HG02970 (cell line): ENCODE results near the gene ASB15.
"Not testable (repeated sequence)": the region's sequence is repeated elsewhere in the genome, so short reads cannot be mapped to it uniquely, and the experiment has no call there.

Source experiments
- ATAC-seq: cut with Tn5 transposase; IDR thresholded peaks from one replicate; pipeline ENCODE4 v1.9.1; 2021; ENCODE audit warnings: mild to moderate bottlenecking, moderate library complexity, moderate number of reproducible peaks; ENCODE audit not compliant: unreplicated experiment, low FRiP score

The ASB15 gene

GRCh38 chr7:123601530-123601929, at the start of gene ASB15:
Gene ASB15 (plus strand): TSS chr7:123601821. CDS start chr7:123614503, 12,682 bp downstream.
- ATAC-seq: no peak

- ATAC-seq: not testable (repeated sequence)
Observed at GRCh38 chr7:123552134-123552533, 49.5 kb upstream of the ASB15 start.

- no peak for ATAC-seq
Observed at GRCh38 chr7:123552641-123553040, 49.0 kb upstream of the ASB15 start.

GRCh38 chr7:123553159-123553558, 48.5 kb upstream of the ASB15 start:
- ATAC-seq: no peak

GRCh38 chr7:123555484-123555883, 46.1 kb upstream of the ASB15 start:
- no peak for ATAC-seq

GRCh38 chr7:123557016-123557397, 44.6 kb upstream of the ASB15 start:
- ATAC-seq: no peak

- ATAC-seq: peak; percentile 99
Observed at GRCh38 chr7:123557398-123558288, 44.0 kb upstream of the ASB15 start, which contains the start of gene NDUFA5. Gene NDUFA5 (minus strand): TSS chr7:123557818. CDS start chr7:123557795, 23 bp downstream.

GRCh38 chr7:123558289-123558874, 43.2 kb upstream of the ASB15 start:
- ATAC-seq: no peak

GRCh38 chr7:123562121-123562520, 39.5 kb upstream of the ASB15 start:
- no peak for ATAC-seq

GRCh38 chr7:123569352-123570010, 32.1 kb upstream of the ASB15 start:
- ATAC-seq: no peak

GRCh38 chr7:123570390-123571182, 31.0 kb upstream of the ASB15 start:
- no peak for ATAC-seq

- no peak for ATAC-seq
Observed at GRCh38 chr7:123571187-123571586, 30.4 kb upstream of the ASB15 start.

- no peak for ATAC-seq
Observed at GRCh38 chr7:123571684-123572083, 29.9 kb upstream of the ASB15 start.

GRCh38 chr7:123573341-123573740, 28.3 kb upstream of the ASB15 start:
- ATAC-seq: no peak

- no peak for ATAC-seq
Observed at GRCh38 chr7:123573896-123574467, 27.6 kb upstream of the ASB15 start.

- no peak for ATAC-seq
Observed at GRCh38 chr7:123579416-123579815, 22.2 kb upstream of the ASB15 start.

GRCh38 chr7:123580406-123581161, 21.0 kb upstream of the ASB15 start:
- ATAC-seq: peak; percentile 69

- ATAC-seq: no peak
Observed at GRCh38 chr7:123581162-123581459, 20.5 kb upstream of the ASB15 start.

GRCh38 chr7:123583821-123584220, 17.8 kb upstream of the ASB15 start:
- no peak for ATAC-seq

GRCh38 chr7:123588376-123588775, 13.2 kb upstream of the ASB15 start:
- ATAC-seq: no peak
